Endothelial cell of umbilical vein (primary cell): ENCODE measurements around the gene KCNIP3. TPM values are rescaled to one million over a fixed set of nuclear protein-coding genes. Genes with fewer than 3 reads are reported as not detected.

Experiments
- BruUV-seq: library from RNA; stranded (reverse); fragments of 400-500 nt; replicated peaks from 2 replicates; lab custom pipeline; 2021; lab: Mats Ljungman, UMichigan
- CTCF ChIA-PET: fragments of 300-600, 350-600 bp; sonication (Branson Sonifier 250); formaldehyde crosslinking; loops from one replicate; lab custom pipeline; 2021; ENCODE audit warnings: antibody characterized with exemption, inconsistent platforms; lab: Charles Lee
- POLR2A ChIA-PET: fragments of 300-600, 350-600 bp; sonication (Branson Sonifier 250); formaldehyde crosslinking; loops from one replicate; lab custom pipeline; 2021; ENCODE audit warnings: antibody characterized with exemption, inconsistent platforms; lab: Charles Lee
- DNase-seq: peaks from one replicate; pipeline ENCODE4 v3.0.0-alpha.2; 2011; ENCODE audit warnings: low read depth, low spot score
- FAIRE-seq: peaks from 2 replicates; lab custom pipeline; 2011; peaks lifted over from hg19 to GRCh38; lab: Jason Lieb, UNC
- H2AFZ ChIP-seq: 2 replicates; pipeline ENCODE4 v1.6.0; 2012; ENCODE audit warnings: low read depth, low read length, control low read depth, inconsistent platforms
- H3K27ac ChIP-seq: 2 replicates; pipeline ENCODE4 v1.5.1; 2011; ENCODE audit warnings: low read depth, mild to moderate bottlenecking, control low read depth, low read length, moderate library complexity; ENCODE audit not compliant: insufficient read depth
- H3K27me3 ChIP-seq, 2 experiments: 2 replicates each; pipeline versions ENCODE4 v1.6.0 to v1.6.1; 2011; ENCODE audit warnings: low read length in 2 of 2, mixed read lengths in 1 of 2; ENCODE audit not compliant: control insufficient read depth in 2 of 2, insufficient read depth in 2 of 2
- H3K36me3 ChIP-seq, 2 experiments: 2 replicates in 1 of 2; 3 replicates in 1 of 2; pipeline ENCODE4 v1.5.1; 2011; ENCODE audit warnings: low read length in 2 of 2, mild to moderate bottlenecking in 1 of 2, moderate library complexity in 1 of 2; ENCODE audit not compliant: control insufficient read depth in 2 of 2, insufficient read depth in 2 of 2; ENCODE audit errors: extremely low read depth in 1 of 2
- H3K4me1 ChIP-seq: 3 replicates; pipeline ENCODE4 v1.5.1; 2011; ENCODE audit warnings: mild to moderate bottlenecking, low read length; ENCODE audit not compliant: control insufficient read depth, insufficient read depth; ENCODE audit errors: extremely low read depth
- H3K4me2 ChIP-seq: 2 replicates; pipeline ENCODE4 v1.6.1; 2011; ENCODE audit warnings: low read length, control low read depth, mixed read lengths; ENCODE audit not compliant: insufficient read depth
- H3K4me3 ChIP-seq, 3 experiments: fragments of 200-600 bp in 1 of 3; sonication (generic), shearing (Covaris generic) in 1 of 3; replicated peaks in 1 of 3; 2 replicates each; pipeline ENCODE4 v1.5.1; 2011 to 2016; ENCODE audit warnings: control low read depth in 3 of 3, low read length in 3 of 3, mild to moderate bottlenecking in 2 of 3, inconsistent platforms in 1 of 3, low read depth in 1 of 3, moderate library complexity in 1 of 3; ENCODE audit not compliant: insufficient read depth in 1 of 3
- H3K79me2 ChIP-seq: 2 replicates; pipeline ENCODE4 v1.6.0; 2012; ENCODE audit warnings: low read length, inconsistent platforms; ENCODE audit not compliant: control insufficient read depth, insufficient read depth
- H3K9ac ChIP-seq: replicated peaks from 2 replicates; pipeline ENCODE3; 2011; ENCODE audit warnings: low read length, control low read depth; ENCODE audit not compliant: insufficient read depth; ENCODE audit errors: extremely low read depth
- H3K9me1 ChIP-seq: replicated peaks from 3 replicates; pipeline ENCODE4 v1.6.0; 2011; ENCODE audit warnings: mild to moderate bottlenecking, low read length; ENCODE audit not compliant: control insufficient read depth, insufficient read depth; ENCODE audit errors: extremely low read depth
- H3K9me3 ChIP-seq: replicated peaks from 2 replicates; pipeline ENCODE4 v1.5.1; 2012; ENCODE audit warnings: low read length, inconsistent platforms; ENCODE audit not compliant: control insufficient read depth, insufficient read depth
- H4K20me1 ChIP-seq: replicated peaks from 2 replicates; pipeline ENCODE3; 2011; ENCODE audit warnings: mild to moderate bottlenecking, low read length; ENCODE audit not compliant: control insufficient read depth, insufficient read depth; ENCODE audit errors: extremely low read depth
- CTCF ChIP-seq, 2 donors: IDR thresholded peaks; 1 replicate in 1 of 2; 2 replicates in 1 of 2; pipeline ENCODE4 v1.5.1; 2011; ENCODE audit warnings: low read length in 2 of 2, mild to moderate bottlenecking in 2 of 2, moderate library complexity in 2 of 2, control low read depth in 1 of 2, inconsistent platforms in 1 of 2, low read depth in 1 of 2; ENCODE audit not compliant: insufficient read depth in 1 of 2; ENCODE audit errors: extremely low read depth in 1 of 2
- EZH2 ChIP-seq: IDR thresholded peaks from 2 replicates; pipeline ENCODE4 v1.6.1; 2012; ENCODE audit warnings: borderline replicate concordance, low read depth, mild to moderate bottlenecking, moderate library complexity, low read length, inconsistent platforms; ENCODE audit not compliant: severe bottlenecking
- FOS ChIP-seq: IDR thresholded peaks from 2 replicates; pipeline ENCODE4 v1.6.1; 2011; ENCODE audit warnings: mild to moderate bottlenecking, low read length, moderate library complexity, borderline replicate concordance; ENCODE audit not compliant: insufficient read depth
- GATA2 ChIP-seq: IDR thresholded peaks from 2 replicates; pipeline ENCODE4 v1.7.0; 2011; ENCODE audit warnings: low read depth, mild to moderate bottlenecking, moderate library complexity, mixed read lengths, low read length; ENCODE audit not compliant: insufficient read length, insufficient read depth
- JUN ChIP-seq: IDR thresholded peaks from 2 replicates; pipeline ENCODE4 v1.6.1; 2011; ENCODE audit warnings: borderline replicate concordance, low read depth; ENCODE audit not compliant: insufficient read length, insufficient read depth
- MYC ChIP-seq: IDR thresholded peaks from one replicate; pipeline ENCODE4 v1.6.1; 2011; ENCODE audit warnings: mild to moderate bottlenecking, low read depth, low read length
- POLR2A ChIP-seq: IDR thresholded peaks from 2 replicates; pipeline ENCODE4 v1.6.1; 2012; ENCODE audit warnings: low read depth, mild to moderate bottlenecking, control low read depth, low read length
- POLR2AphosphoS5 ChIP-seq: IDR thresholded peaks from 2 replicates; pipeline ENCODE4 v1.6.1; 2012; ENCODE audit warnings: low read depth, mild to moderate bottlenecking, control low read depth, low read length, moderate library complexity; ENCODE audit not compliant: insufficient read depth
- dilution Hi-C: fragments of 300-500 bp; cut with MboI; formaldehyde crosslinking; loops from one replicate; pipeline ENCODE4 v1.15.0; 2019; ENCODE audit warnings: low sequenced_read_pairs; ENCODE audit not compliant: extremely low pct_ligation_motif_present
- intact Hi-C: fragments of 100-400 bp; cut with micrococcal nuclease; formaldehyde crosslinking; loops from one replicate; pipeline ENCODE4 v1.10.0; 2022
- polyA plus RNA-seq, 4 experiments: library from polyadenylated mRNA; depleted of rRNA in 3 of 4; stranded (reverse) in 3 of 4; unstranded in 1 of 4; fragments of >200 nt; gene quantifications; 2 replicates each; pipeline versions ENCODE4 v1.2.1 to v1.2.3, GENCODE V29; 2011 to 2012; ENCODE audit warnings: missing spikeins in 1 of 4
- total RNA-seq: library from RNA; stranded (reverse); gene quantifications from 2 replicates; pipeline ENCODE4 v1.2.3, GENCODE V29; 2021
- TF ChIP-seq, protein P1 (sequence below): IDR thresholded peaks from 2 replicates; pipeline ENCODE4 v1.6.1; 2011; ENCODE audit not compliant: insufficient read depth, insufficient read length

KCNIP3 gene
- total and polyA plus RNA-seq, 2 donors (not counting 3 experiments of a cell fraction or from before 2014, with no cell fraction given): 0.12 to 0.62 TPM

- H3K36me3 ChIP-seq: no peaks in the 10 kb centered on the region
- ChIA-PET CTCF (no interaction called here), POLR2A (no interaction called here)
- peaks cover 4% of the 10 kb centered on the region for H3K4me1 ChIP-seq
- no peaks in the 10 kb centered on the region for H3K9me1 ChIP-seq
- no peak overlapping the region for H3K9ac ChIP-seq
- no peak for FAIRE-seq
- H3K9me3 ChIP-seq: no peaks in the 10 kb centered on the region
- no peak for DNase-seq
- H3K79me2 ChIP-seq: no peaks in the 10 kb centered on the region
- H4K20me1 ChIP-seq: no peaks in the 10 kb centered on the region
- H3K27ac ChIP-seq: no peak overlapping the region
- TF ChIP-seq EZH2: no peak
- TF ChIP-seq CTCF (IDR thresholded peaks at IDR 0.05; ENCODE audit: extremely low read depth in 1 of 2, insufficient read depth in 1 of 2, low read depth in 1 of 2, low read length in 2 of 2): no peak
- no peak for TF ChIP-seq FOS
- TF ChIP-seq POLR2AphosphoS5: no peak
- TF ChIP-seq POLR2A: no peak
- TF ChIP-seq JUN: no peak
- no peak for TF ChIP-seq MYC
- TF ChIP-seq, protein P1, sequence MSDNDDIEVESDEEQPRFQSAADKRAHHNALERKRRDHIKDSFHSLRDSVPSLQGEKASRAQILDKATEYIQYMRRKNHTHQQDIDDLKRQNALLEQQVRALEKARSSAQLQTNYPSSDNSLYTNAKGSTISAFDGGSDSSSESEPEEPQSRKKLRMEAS: no peak
- TF ChIP-seq GATA2: no peak
- dilution Hi-C loops: no loop called here
- H2AFZ ChIP-seq: no peak overlapping the region
- no peak overlapping the region for H3K4me2 ChIP-seq
- intact Hi-C loops: no loop called here
- H3K27me3 ChIP-seq: peaks cover 3 to 12% of the 10 kb centered on the region in 2 experiments
- BruUV-seq: no TSS peak
- no peak overlapping the region for H3K4me3 ChIP-seq
Observed at GRCh38 chr2:95350368-95350767, 53.2 kb downstream of the KCNIP3 start.
